B cell (primary cell): Measurements from ENCODE around the gene DOC2B. TPM values are rescaled to one million over a fixed set of nuclear protein-coding genes. Genes with fewer than 3 reads are reported as not detected.

ENCODE experiments used
- ATAC-seq: fragments of 200-7000 bp; cut with Tn5 transposase; one replicate; pipeline ENCODE4 v1.10.0; 2021; ENCODE audit warnings: low read depth, mild to moderate bottlenecking, moderate number of reproducible peaks, moderate library complexity
- CTCF ChIA-PET: fragments of 350-600 bp; sonication (Branson Sonifier 250); formaldehyde crosslinking; loops from one replicate; lab custom pipeline; 2021; ENCODE audit warnings: antibody characterized with exemption, inconsistent platforms; lab: Charles Lee
- POLR2A ChIA-PET: fragments of 350-600 bp; sonication (Branson Sonifier 250); formaldehyde crosslinking; loops from one replicate; lab custom pipeline; 2021; ENCODE audit warnings: antibody characterized with exemption; lab: Charles Lee
- DNase-seq: peaks from one replicate; pipeline ENCODE4 v3.0.0; 2013
- H2AFZ ChIP-seq: 2 replicates; pipeline ENCODE4 v1.6.1; 2012; ENCODE audit warnings: mild to moderate bottlenecking, low read depth, low read length; ENCODE audit not compliant: insufficient read depth, poor library complexity, severe bottlenecking
- H3K27ac ChIP-seq, 2 donors: 1 replicate in 1 of 2; 2 replicates in 1 of 2; pipeline ENCODE4 v1.5.1; 2012 to 2013; ENCODE audit warnings: low read length in 2 of 2, mild to moderate bottlenecking in 2 of 2, moderate library complexity in 1 of 2
- H3K27me3 ChIP-seq, 4 experiments: fragments of 200-600 bp in 1 of 4; sonication (generic) in 1 of 4; replicated peaks in 1 of 4; 1 replicate in 2 of 4; 2 replicates in 2 of 4; pipeline versions ENCODE4 v1.6.1 to v1.7.0; 2013 to 2016; ENCODE audit warnings: low read length in 3 of 4, mild to moderate bottlenecking in 2 of 4, mixed read lengths in 1 of 4, moderate library complexity in 1 of 4; ENCODE audit not compliant: insufficient read depth in 4 of 4, control insufficient read depth in 3 of 4; ENCODE audit errors: control extremely low read depth in 1 of 4
- H3K36me3 ChIP-seq, 2 experiments: replicated peaks in 1 of 2; 1 replicate in 1 of 2; 2 replicates in 1 of 2; pipeline versions ENCODE4 v1.6.1 to v1.7.1; 2013; ENCODE audit warnings: low read length in 1 of 2; ENCODE audit not compliant: insufficient read depth in 2 of 2, control insufficient read depth in 1 of 2; ENCODE audit errors: control extremely low read depth in 1 of 2, extremely low read depth in 1 of 2
- H3K4me1 ChIP-seq, 2 donors: fragments of 200-600 bp in 1 of 2; sonication (generic) in 1 of 2; 1 replicate in 1 of 2; 2 replicates in 1 of 2; pipeline versions ENCODE4 v1.5.1 to v1.6.1; 2013 to 2017; ENCODE audit warnings: low read length in 2 of 2; ENCODE audit not compliant: control insufficient read depth in 2 of 2, insufficient read depth in 2 of 2
- H3K4me2 ChIP-seq: replicated peaks from 2 replicates; pipeline ENCODE3; 2012; ENCODE audit warnings: mild to moderate bottlenecking, low read depth, low read length; ENCODE audit not compliant: poor library complexity, severe bottlenecking
- H3K4me3 ChIP-seq, 5 experiments: fragments of 200-600 bp in 1 of 5; sonication (generic) in 1 of 5; 1 replicate in 3 of 5; 2 replicates in 2 of 5; pipeline versions ENCODE4 v1.5.1 to v1.7.0; 2011 to 2016; ENCODE audit warnings: low read length in 4 of 5, mild to moderate bottlenecking in 4 of 5, low read depth in 2 of 5, control low read depth in 1 of 5, moderate library complexity in 1 of 5; ENCODE audit not compliant: insufficient read depth in 1 of 5; ENCODE audit errors: control extremely low read depth in 1 of 5, extremely low read depth in 1 of 5
- H3K79me2 ChIP-seq: fragments of 200-600 bp; sonication (generic); one replicate; pipeline ENCODE4 v1.6.0; 2016; ENCODE audit warnings: low read length; ENCODE audit not compliant: control insufficient read depth, insufficient read depth
- H3K9ac ChIP-seq: fragments of 200-600 bp; sonication (generic); 2 replicates; pipeline ENCODE4 v1.6.1; 2017; ENCODE audit warnings: mild to moderate bottlenecking, low read length, moderate library complexity
- H3K9me3 ChIP-seq, 3 donors: one replicate each; pipeline versions ENCODE4 v1.6.1 to v1.7.1; 2013; ENCODE audit warnings: low read length in 2 of 3; ENCODE audit not compliant: control insufficient read depth in 2 of 3, insufficient read depth in 1 of 3; ENCODE audit errors: control extremely low read depth in 1 of 3
- H4K20me1 ChIP-seq: 2 replicates; pipeline ENCODE4 v1.6.0; 2012; ENCODE audit warnings: mild to moderate bottlenecking, low read length; ENCODE audit not compliant: insufficient read depth, control insufficient read depth, poor library complexity, severe bottlenecking
- H3K27ac Mint-ChIP-seq: one replicate; pipeline ENCODE4 v1.8.0; 2021; ENCODE audit warnings: mixed read lengths
- H3K27me3 Mint-ChIP-seq: one replicate; pipeline ENCODE4 v1.8.0; 2021; ENCODE audit warnings: mixed read lengths
- H3K4me1 Mint-ChIP-seq: one replicate; pipeline ENCODE4 v1.8.0; 2021; ENCODE audit warnings: mixed read lengths
- H3K4me3 Mint-ChIP-seq: one replicate; pipeline ENCODE4 v1.8.0; 2021; ENCODE audit warnings: mixed read lengths
- H3K9me3 Mint-ChIP-seq: one replicate; pipeline ENCODE4 v1.8.0; 2022; ENCODE audit warnings: mixed read lengths; ENCODE audit not compliant: insufficient read depth
- CTCF ChIP-seq: fragments of 200-600 bp; IDR thresholded peaks from one replicate; pipeline ENCODE4 v1.8.0; 2022; ENCODE audit warnings: antibody characterized with exemption, mild to moderate bottlenecking
- EZH2 ChIP-seq: IDR thresholded peaks from 2 replicates; pipeline ENCODE4 v1.6.1; 2012; ENCODE audit warnings: borderline replicate concordance, low read depth, mild to moderate bottlenecking, moderate library complexity, low read length; ENCODE audit not compliant: insufficient read depth, poor library complexity, severe bottlenecking
- WGBS: methylation state at CpG from one replicate; pipeline ENCODE4 v1.1.5; 2013; ENCODE audit warnings: missing lambda C conversion rate; ENCODE audit not compliant: insufficient coverage; 5-methylcytosine and 5-hydroxymethylcytosine counted together
- intact Hi-C: fragments of 100-400 bp; cut with micrococcal nuclease; formaldehyde crosslinking; loops from one replicate; pipeline ENCODE4 v1.10.0; 2022
- polyA plus RNA-seq: library from polyadenylated mRNA; depleted of rRNA; stranded (reverse); fragments of >200 nt; gene quantifications from 2 replicates; pipeline ENCODE4 v1.2.3, GENCODE V29; 2012
- total RNA-seq, 2 donors: library from RNA; stranded (reverse); fragments of 120-200 nt in 1 of 2; gene quantifications; 1 replicate in 1 of 2; 2 replicates in 1 of 2; pipeline versions ENCODE4 v1.2.3 to v1.2.4, GENCODE V29; 2013 to 2022

The DOC2B gene
- total and polyA plus RNA-seq, 2 donors (not counting 1 experiment from before 2014, with no cell fraction given) = not detected

- ChIA-PET CTCF (no interaction called here), POLR2A (no interaction called here)
- H3K27me3 ChIP-seq = peaks cover 0 to 2% (median 0%) of the 10 kb centered on the region in 4 experiments
- no peak for DNase-seq
- H3K9ac ChIP-seq = no peak overlapping the region
- H3K4me3 ChIP-seq = no peak overlapping the region
- no peaks in the 10 kb centered on the region for H3K9me3 ChIP-seq
- no peak overlapping the region for H3K27ac Mint-ChIP-seq
- no peak overlapping the region for H3K27ac ChIP-seq
- TF ChIP-seq EZH2 = no peak
- TF ChIP-seq CTCF = no peak
- no peak overlapping the region for H2AFZ ChIP-seq
- H3K9me3 Mint-ChIP-seq = no peaks in the 10 kb centered on the region
- H3K4me1 ChIP-seq = no peaks in the 10 kb centered on the region
- peaks cover 10% of the 10 kb centered on the region for H3K27me3 Mint-ChIP-seq
- H3K79me2 ChIP-seq = no peaks in the 10 kb centered on the region
- H3K4me3 Mint-ChIP-seq = no peak overlapping the region
- H4K20me1 ChIP-seq = no peaks in the 10 kb centered on the region
- H3K4me2 ChIP-seq = no peak overlapping the region
- no peaks in the 10 kb centered on the region for H3K4me1 Mint-ChIP-seq
- ATAC-seq = no peak
- H3K36me3 ChIP-seq = no peaks in the 10 kb centered on the region
- intact Hi-C loops = no loop called here
- 94% methylated on average over 15 of the region's 15 CpGs for WGBS
Measured at GRCh38 chr17:159609-160008, 21.8 kb downstream of the DOC2B start.

GRCh38 chr17:158379-158778 is 23.1 kb downstream of the DOC2B start:
- Histone ChIP-seq H3K4me3 (no peak overlapping the region), H3K9me3 (no peaks in the 10 kb centered on the region), H4K20me1 (no peaks in the 10 kb centered on the region), H3K79me2 (no peaks in the 10 kb centered on the region), H3K4me2 (no peak overlapping the region), H2AFZ (no peak overlapping the region), H3K27ac (no peak overlapping the region), H3K9ac (no peak overlapping the region), H3K4me1 (no peaks in the 10 kb centered on the region), H3K36me3 (no peaks in the 10 kb centered on the region), H3K27me3 (no peaks in the 10 kb centered on the region)
- ChIA-PET CTCF (interaction anchor here (0.5 kb wide), 1 partner anchor 254 kb away, joined by 3 read pairs; no protein-coding TSS in a partner anchor), POLR2A (no interaction called here)
- TF ChIP-seq CTCF (no peak), EZH2 (no peak)
- WGBS = 100% methylated on average over 3 of the region's 7 CpGs
- no peak for ATAC-seq
- Mint-ChIP-seq H3K27me3 (peaks cover 13% of the 10 kb centered on the region), H3K9me3 (no peaks in the 10 kb centered on the region), H3K27ac (no peak overlapping the region), H3K4me3 (no peak overlapping the region), H3K4me1 (no peaks in the 10 kb centered on the region)
- no peak for DNase-seq
- intact Hi-C loops = no loop called here
